ENCODE data around the gene ANKS1B. TPM values are rescaled to one million over a fixed set of nuclear protein-coding genes. Genes with fewer than 3 reads are reported as not detected.
"Not testable (repeated sequence)": the region's sequence is repeated elsewhere in the genome, so short reads cannot be mapped to it uniquely, and the experiment has no call there.

The ANKS1B gene
- total RNA-seq, 1 donor from 2014 or later = 5.6 TPM

GRCh38 chr12:98758331-98758730 is 1226.4 kb downstream of the ANKS1B start:
- Mint-ChIP-seq H3K9me3 (peaks cover 2% of the 10 kb centered on the region), H3K4me3 (no peak overlapping the region), H3K27me3 (ENCODE audit: low read depth) (no peaks in the 10 kb centered on the region), H3K36me3 (ENCODE audit: low read depth) (peaks cover 3% of the 10 kb centered on the region), H3K4me1 (peaks cover 4% of the 10 kb centered on the region), H3K27ac (ENCODE audit: unreplicated experiment) (no peak overlapping the region)
- DNase-seq (ENCODE audit: low read depth, low spot score) = no peak
- no peak for TF ChIP-seq CTCF (conservative IDR thresholded peaks at IDR 0.05)

GRCh38 chr12:98757455-98757854 is 1227.3 kb downstream of the ANKS1B start:
- no peak for DNase-seq (ENCODE audit: low read depth, low spot score)
- Mint-ChIP-seq H3K4me3 (no peak overlapping the region), H3K27ac (ENCODE audit: unreplicated experiment) (no peak overlapping the region)

GRCh38 chr12:98755855-98756254 is 1228.9 kb downstream of the ANKS1B start:
- H3K9me3 Mint-ChIP-seq; DNase-seq (ENCODE audit: low read depth, low spot score); H3K36me3 Mint-ChIP-seq (ENCODE audit: low read depth); H3K4me1 Mint-ChIP-seq; H3K27ac Mint-ChIP-seq (ENCODE audit: unreplicated experiment); H3K27me3 Mint-ChIP-seq (ENCODE audit: low read depth); H3K4me3 Mint-ChIP-seq: not testable (repeated sequence)

More at GRCh38 chr12:98757455-98757854, 1227.3 kb downstream of the ANKS1B start:
- Mint-ChIP-seq H3K4me1 (peaks cover 8% of the 10 kb centered on the region), H3K36me3 (ENCODE audit: low read depth) (peaks cover 3% of the 10 kb centered on the region), H3K27me3 (ENCODE audit: low read depth) (no peaks in the 10 kb centered on the region), H3K9me3 (peaks cover 2% of the 10 kb centered on the region)
- no peak for TF ChIP-seq CTCF (conservative IDR thresholded peaks at IDR 0.05)

GRCh38 chr12:98754095-98754494 is 1230.6 kb downstream of the ANKS1B start:
- Mint-ChIP-seq H3K36me3 (ENCODE audit: low read depth) (peaks cover 6% of the 10 kb centered on the region), H3K4me3 (no peak overlapping the region), H3K4me1 (peaks cover 3% of the 10 kb centered on the region), H3K27ac (ENCODE audit: unreplicated experiment) (no peak overlapping the region), H3K9me3 (peaks cover 2% of the 10 kb centered on the region), H3K27me3 (ENCODE audit: low read depth) (no peaks in the 10 kb centered on the region)
- TF ChIP-seq CTCF (conservative IDR thresholded peaks at IDR 0.05) = no peak
- DNase-seq (ENCODE audit: low read depth, low spot score) = no peak

DNA sequence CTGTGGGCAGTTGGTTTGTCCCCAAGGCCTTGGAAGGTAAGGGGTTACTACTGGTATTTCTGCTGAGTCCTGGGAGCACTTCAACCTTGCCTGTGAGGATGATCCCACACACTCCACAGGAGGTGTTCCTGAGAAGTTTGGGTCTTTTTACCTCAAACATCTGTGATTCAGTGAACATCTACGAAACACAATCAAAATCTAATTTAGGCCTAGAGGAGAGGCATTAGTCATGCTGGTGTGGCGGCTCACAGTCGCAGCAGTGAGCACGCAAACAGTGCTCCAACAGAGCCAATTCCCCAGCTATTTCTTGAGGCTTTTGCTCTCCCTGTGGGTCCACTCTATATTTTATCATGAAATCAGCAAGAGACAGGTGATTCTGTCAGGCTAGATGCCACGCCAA is 1232.0 kb downstream of the ANKS1B start:
- peaks cover 2% of the 10 kb centered on the region for H3K9me3 Mint-ChIP-seq
- no peak overlapping the region for H3K4me3 Mint-ChIP-seq
- peaks cover 6% of the 10 kb centered on the region for H3K36me3 Mint-ChIP-seq (ENCODE audit: low read depth)

More for the DNA sequence above, 1232.0 kb downstream of the ANKS1B start:
- no peak for DNase-seq (ENCODE audit: low read depth, low spot score)
- H3K27ac Mint-ChIP-seq (ENCODE audit: unreplicated experiment) = no peak overlapping the region
- peaks cover 3% of the 10 kb centered on the region for H3K4me1 Mint-ChIP-seq
- no peak for TF ChIP-seq CTCF (conservative IDR thresholded peaks at IDR 0.05)
- H3K27me3 Mint-ChIP-seq (ENCODE audit: low read depth) = no peaks in the 10 kb centered on the region
